ENCODE results near the gene ARHGEF10L.

Gene ARHGEF10L

DNA sequence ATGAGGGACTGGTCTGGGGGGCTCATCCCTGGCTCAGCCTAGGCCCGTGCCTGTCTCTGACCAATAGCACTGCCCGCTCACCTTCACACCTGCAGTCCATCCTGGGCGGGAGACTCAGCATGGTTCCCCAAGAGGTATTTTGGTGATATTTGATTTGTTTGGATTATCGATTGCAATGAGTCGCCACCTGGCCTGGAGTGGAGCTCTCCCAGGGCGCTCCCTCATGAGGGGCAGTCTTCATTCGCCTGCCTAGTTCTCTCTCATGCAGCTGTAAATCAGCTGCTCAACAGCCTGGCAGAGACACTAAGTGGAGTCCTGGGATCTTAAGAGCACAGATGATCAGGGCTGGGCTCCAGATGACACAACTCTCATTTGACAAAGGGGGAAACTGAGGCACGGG, 125.6 kb downstream of the ARHGEF10L start:
- no peak for DNase-seq

DNA sequence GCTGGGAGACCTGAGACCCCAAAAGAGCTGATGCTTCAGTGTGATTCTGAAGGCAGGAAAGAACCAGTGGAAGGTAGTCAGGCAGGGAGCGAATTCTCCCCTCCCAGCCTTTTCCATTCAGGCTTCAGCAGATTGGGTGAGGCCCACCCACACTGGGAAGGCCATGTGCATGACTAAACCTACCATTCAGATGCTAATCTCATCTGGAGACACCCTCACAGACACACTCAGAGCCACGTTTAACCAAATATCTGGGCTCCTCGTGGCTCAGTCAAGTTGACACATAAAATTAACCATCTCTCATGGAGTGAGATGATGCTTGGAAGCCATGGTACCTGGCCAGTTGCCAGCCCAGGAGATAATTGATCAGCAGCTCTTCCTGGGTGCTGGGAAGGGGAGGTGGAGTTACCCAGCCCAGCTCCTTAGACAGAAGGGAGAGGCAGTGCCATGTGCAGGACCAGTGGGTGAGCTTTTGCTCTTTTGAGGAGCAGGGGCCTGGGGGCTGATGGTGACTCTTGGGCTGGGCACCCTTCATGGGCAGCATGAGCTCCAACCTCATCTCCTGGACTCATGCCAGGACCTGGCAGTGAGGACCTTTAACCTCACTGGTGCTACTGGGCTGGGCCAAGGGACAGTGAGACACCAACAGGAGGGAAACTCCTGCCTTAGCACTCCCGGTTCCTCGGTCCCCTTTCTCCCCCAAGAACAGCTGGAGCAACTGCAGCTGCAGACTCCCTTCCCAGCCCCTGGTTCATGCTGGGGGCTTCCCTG, 126.6 kb downstream of the ARHGEF10L start:
- DNase-seq = no peak

DNA sequence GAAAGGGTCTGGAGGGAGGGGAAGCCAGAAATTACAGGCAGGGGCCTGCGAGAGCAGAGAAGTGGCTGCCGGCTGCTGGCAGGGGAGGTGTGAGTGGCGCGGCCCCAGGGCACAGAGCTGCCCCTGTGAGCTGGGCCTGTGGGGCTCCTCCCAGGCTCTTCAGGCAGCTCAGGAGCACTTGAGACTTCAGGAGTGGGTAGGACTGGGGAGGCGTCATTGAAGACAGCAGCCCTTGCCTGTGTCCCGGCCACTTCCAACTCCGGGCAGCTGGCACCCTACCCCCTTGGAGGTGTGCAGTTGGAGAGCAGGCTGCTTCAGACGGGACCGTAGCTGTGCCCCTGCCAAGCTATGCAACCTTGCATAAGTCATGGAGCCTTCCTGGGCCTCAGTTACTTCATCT, 128.1 kb downstream of the ARHGEF10L start:
- no peak for DNase-seq

DNA sequence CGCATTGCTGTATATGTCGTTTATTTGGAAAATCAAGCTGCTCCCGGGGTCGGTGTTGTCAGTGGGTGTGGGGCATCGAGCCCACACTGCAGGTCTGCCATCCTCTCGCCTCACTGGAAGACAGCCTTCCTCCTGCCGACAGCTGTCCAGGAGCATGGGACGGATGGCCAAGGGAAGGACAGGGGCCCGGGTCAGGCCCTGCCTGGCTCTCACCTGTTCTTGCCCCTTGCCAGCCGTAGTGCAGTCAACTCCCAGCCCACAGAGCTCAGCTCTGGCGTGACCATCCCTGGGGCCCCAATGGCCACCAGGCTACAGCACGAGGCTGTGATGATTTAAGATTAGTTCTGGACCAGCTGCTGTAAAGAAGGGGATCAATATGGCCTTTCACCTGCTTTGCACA, 128.7 kb downstream of the ARHGEF10L start:
- no peak for DNase-seq

DNA sequence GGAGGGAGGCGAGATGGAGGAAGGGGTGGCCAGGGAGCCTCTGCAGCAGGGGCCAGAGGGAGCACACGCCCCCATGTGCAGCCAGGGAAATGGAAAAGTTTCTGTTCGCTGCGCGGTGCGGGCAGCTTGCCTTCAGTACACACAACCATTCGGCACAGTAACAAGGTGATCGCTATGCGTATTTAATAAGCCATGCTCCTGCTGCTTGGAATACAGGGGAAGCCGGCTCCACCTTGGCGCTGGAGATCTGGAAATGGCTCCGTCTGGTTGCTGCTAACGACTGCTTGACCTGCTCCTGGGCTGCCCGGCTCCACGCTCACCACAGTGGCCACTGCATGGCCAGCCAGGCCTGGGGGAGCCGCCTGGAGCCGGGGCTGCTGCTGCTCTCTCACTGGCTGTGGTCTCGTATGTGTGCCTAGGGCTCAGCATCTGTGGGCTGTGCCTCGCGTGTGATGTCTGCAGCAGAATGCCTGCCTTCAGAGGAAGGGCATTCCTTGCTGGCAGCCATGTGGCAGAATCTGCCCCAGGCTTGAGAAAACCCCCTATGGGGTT, 129.2 kb downstream of the ARHGEF10L start:
- DNase-seq = no peak

DNA sequence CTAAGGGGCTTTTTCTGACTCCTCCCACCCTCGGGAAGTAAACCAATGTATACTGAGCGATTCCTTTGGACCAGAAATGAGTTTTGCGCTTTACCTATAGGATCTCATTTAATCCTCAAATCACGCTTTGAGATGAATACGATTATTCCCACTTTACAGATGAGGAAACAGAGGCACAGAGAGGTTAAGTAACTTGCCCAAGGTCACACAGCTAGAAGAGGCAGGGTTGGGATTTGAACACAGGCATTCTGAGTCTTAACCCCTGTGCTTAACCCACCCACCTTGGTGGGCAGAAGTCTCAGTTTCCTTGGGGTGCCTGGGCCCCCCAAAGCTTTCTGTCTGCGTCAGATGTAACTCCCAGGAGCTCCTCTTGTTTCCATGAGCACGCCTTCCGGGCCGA, 129.8 kb downstream of the ARHGEF10L start:
- no peak for DNase-seq

DNA sequence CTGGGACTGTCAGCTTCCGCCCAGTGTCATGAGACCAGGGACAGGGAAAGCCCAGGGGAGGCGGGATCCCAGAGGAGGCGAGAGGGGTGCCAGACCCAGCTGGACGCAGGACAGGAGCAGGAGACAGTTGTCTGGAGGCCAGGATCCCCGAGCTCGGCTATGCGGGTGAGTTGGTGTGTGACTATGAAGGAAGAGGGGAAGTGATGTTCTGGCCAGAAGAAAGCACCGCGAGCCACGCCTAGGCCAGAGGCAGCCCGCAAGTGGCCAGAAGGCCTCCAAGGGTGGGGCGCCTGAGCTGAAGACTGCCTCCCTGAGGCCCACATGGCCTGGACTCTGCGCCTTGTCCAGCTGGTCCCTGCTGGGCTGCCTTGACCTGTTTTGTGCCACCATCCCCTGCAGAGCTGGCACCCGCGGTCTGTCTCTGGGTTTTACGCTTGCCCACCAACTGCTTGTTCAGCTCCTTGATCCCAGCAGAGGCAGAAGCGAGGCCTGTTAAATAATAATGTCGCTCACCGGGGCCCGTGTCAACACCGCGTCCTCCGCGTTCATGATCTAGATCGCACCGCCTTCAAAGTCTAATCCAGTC, 130.5 kb downstream of the ARHGEF10L start:
- no peak for DNase-seq

DNA sequence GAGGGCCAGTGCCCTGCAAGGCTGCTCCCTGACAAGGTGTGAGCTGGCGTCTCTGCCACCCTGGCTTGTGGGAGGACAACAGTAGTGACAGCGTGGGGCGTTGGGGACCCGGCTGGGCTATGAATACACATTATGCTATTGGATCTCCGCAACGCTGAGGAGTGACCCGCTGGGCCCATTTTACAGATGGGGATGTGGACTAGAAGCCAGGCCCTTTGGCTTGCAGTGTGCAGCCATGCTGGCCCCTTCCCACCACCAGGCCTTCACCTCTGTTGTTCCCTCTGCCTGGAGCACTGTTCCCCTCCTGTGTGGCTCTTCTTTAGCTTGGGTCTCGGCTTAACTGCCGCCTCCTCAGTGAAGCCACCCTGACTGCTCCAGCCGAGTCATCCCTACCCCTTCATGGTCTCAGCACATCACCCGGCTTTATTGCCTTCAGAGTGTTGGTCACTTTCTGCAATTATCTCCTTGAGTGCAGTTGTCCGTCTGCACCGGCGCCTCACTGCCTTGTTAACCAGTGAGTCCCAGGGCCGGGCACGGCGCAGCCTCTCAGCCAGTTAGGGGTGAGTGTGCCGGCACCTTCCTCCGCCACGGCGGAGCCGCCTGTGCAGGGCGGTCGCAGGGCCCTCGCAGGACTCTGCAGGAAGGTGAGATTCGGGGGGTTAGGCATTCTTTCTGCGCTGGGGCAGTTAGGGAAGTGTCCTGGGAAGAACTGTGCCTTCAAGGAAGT, 131.3 kb downstream of the ARHGEF10L start:
- no peak for DNase-seq

DNA sequence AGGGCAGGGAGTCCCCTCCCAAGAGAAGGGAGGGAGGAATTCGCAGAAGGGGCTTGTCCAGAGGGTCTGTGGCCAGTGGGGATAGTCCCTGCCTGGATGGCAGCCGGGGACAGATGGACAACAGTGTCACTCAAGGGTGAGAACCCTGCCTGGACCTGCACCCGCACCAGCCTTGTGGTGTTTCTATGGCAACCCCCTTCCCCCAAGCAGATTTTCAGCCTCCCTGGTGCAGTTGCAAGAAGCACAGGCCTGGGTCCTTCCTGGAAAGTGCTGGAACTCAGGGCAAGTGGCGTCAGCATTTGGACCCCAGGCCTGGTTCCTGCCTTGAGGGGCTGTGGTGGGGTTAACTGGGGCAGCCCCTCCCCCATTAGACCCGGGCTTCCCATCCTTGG, 131.8 kb downstream of the ARHGEF10L start:
- DNase-seq = no peak

DNA sequence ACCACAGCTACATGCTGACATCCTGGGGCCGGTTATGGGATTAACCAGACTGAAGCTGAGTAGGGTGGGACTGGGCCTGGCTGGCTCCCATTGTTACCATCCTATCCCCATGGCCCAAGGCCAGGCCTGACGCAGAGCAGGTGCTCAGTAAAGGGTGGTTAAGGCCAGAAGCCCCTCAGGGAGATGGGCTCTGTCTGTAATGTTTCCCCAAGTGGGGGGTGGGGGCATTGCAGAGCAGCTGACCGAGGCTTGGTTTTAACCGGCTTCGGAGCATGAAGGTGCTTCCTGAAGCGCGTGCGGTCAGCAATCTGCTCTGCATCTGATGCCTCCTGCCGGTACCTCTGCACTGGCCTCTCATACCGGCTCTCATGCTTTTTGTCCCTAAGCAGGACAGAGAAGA, 132.2 kb downstream of the ARHGEF10L start:
- no peak for DNase-seq

DNA sequence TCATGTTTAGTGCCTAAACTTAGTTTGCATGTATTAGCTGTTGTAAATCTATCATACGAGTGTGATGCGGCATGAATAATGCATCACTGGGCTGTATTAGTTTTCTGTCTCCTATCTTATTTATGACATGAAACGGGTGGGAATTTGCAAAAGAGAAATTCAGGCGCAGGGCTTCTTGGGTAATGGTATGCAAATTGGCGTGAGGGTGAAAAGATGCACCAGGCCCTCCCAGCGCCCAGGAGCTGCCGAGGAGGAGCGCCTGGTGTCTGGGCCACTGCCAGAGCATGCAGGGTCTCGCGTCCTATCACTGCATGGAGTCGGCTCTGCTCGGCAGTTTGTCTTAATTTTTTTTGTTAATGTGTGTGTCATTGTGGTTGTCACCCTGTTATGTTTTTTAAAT, 132.7 kb downstream of the ARHGEF10L start:
- no peak for DNase-seq

DNA sequence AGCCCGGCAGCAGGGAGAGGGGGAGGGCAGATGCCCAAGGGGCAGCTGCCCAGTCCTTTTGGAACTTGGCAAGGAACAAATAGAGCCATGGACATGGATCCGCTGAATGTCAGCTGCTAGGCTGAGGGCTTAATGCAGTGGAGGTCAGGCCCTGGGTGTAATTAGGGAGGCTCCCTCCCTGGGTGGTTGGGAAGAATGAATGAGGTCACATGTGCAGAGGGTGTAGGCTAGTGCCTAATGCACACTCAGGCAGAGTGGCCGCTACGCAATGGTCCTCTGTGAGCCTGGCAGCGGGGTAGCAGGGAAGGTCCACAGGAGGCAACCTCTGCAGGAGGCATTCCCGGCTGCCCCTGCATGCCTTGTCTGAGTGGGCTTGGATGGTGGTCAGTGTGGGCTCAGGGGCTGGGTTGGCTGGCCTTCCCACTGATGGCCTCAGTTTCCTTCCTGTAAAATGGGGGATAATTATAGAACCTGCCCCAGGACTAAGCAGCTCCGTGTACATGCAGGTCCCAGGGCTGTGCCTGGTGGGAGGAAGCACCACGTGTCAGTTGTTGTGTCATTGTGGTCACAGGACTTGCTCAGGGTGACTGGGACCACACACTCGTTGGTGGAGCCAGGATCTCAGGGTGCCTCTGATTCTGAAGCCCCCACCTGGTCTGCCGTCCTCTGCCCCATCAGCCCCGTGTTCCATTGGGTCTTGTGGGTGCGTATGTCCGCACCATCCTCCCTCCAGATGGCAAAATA, 134.0 kb downstream of the ARHGEF10L start:
- peak; percentile 62 for DNase-seq

DNA sequence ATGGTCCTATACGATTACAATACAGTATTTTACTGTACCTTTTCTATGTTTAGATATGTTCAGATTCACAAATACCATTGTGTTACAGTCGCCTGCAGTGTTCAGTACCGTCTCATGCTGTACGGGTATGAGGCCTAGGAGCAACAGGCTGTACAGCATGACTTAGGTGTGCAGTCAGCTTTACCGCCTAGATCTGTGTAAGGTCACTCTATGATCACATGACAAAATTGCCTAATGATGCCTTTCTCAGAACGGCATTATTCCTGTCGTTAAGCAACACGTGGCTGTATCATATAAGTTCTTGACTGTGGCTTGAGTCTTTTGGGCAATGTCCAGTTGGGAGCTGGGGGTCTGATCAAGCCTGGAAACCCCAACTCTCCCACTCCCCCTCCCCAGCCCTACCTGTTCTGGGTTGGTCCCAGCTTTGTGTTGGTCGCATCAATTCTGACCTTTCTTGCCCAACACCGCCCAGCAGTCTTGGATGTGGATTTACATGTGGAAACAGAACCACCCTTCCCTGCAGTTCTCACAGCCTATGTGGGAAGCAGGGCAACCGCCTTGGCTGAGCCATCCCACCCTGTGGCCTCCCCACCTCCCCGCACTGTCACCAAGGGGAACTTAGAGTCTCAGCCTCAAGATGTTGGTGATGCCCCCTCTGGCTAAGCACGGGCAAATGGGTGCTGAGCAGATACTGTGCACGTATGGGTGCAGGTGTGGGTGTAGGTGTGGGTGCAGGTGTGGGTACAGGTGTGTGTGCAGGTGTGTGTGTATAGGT, 135.4 kb downstream of the ARHGEF10L start:
- DNase-seq = peak; percentile 46

DNA sequence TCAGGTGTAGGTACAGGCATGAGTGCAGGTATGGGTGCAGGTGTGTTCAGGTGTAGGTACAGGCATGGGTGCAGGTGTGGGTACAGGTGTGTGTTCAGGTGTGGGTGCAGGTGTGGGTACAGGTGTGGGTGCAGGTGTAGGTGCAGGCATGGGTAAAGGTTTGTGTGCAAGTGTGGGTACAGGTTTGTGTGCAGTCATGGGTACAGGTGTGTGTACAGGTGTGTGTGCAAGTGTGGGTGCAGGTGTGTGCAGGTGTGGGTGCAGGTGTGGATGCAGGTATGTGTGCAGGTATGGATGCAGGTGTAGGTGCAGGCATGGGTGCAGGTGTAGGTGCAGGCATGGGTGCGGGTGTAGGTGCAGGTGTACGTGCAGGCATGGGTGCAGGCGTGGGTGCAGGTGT, 136.2 kb downstream of the ARHGEF10L start:
- no peak for DNase-seq

DNA sequence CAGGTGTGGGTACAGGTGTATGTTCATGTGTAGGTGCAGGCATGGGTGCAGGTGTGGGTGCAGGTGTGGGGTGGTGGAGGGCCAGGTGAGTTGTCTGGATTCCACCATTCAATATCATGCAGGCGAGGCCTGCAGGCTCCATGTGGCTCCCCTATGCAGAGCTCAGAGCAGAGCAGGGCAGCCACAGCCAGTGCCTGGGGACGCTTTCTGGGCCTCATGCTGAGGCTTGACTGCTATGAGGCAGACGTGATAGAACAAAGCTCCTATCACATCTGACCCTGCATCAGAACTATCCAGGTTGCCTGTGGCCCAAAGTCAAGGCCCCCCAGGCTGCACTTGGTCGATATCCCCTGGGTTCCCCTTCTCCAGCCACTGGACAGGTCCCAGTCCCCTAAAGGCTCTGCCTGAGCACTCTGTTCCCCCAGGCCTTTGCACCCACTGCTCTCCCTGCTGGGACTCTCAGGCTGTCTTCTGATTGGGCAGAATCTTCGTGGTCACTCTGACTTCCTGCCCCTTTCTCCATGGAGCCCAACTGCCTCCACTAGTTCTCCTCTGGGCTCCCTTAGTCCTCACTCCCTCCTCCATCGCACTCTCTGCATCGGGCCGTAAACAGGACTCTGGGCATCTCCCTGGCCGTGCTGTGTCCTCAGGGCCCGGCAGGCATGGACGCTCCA, 137.0 kb downstream of the ARHGEF10L start:
- peak; percentile 15 for DNase-seq

DNA sequence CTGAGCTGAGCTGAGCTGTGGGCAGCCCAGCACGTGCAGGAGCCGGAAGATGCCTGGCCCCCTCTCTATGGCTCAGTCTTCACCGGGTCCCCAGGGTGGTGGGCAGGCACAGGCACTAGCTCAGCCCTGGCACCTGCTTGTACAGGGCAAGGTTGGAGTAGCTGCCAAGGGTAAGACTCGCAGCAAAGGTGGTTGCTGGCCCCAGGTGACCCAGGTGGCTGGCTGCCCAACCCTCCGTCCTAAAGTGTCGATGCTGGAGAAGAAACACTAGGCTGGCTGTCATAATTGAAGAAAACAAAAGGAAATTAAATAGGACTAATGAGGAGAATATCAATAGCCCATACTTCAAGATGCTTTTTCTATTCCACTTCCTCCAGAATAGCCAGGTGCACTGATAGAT, 138.5 kb downstream of the ARHGEF10L start:
- no peak for DNase-seq

DNA sequence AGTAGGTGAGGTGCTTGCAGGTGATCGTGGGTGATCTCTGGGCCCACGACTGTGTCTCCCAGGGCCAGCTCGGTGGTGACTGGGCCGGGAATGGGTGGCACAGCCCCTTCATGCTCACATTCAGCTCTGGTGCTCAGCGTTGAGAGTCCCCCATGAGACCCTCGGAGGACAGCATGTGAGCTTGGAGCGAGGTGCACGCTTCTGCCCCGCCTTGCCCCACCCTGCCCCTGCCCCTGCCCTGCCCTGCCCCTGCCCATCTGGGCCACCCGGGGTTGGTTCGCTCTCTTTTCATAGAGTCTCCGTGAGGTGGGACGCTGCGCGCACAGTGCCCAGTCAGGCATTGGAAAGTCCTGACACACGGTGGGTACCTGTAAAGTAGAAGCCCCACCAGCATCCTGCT, 140.4 kb downstream of the ARHGEF10L start:
- DNase-seq = no peak

DNA sequence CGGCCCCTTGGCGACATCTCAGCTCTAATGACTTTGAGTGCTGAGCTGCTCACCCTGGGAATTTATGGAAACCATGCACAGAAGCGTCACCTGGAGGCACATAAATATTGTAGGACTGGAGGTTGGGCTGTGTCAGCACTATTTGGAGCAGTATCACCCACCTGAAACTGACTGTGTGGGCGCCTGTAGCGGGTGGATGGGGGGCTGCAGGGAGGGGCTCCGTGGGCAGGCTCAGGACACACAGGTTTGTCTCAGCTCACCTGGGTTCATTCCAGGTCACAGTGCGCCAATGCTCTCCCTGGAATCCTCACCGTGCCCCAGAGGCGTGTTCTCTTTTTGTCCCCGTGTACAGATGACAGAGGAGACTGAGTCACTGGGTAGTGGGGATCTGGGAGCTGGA, 140.8 kb downstream of the ARHGEF10L start:
- DNase-seq = no peak

DNA sequence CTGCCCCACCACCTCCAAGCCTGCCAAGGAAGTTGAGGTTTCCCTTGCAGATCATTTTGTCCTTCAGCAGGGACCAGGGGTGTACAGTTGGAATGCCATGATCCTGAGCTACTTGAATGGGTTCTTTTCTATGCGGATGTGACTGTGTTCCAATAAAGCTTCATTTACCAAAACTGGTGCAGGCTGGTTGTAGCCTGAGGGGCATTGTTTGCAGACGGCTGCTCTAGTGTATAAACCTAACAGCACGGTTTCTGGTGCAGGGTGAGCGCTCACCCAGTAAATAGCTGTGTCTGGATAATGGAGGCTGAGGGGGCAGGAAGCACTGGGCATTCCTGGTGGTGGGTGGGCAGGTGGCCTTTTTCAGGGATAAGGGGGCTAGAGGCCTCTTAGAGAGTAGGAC, 142.9 kb downstream of the ARHGEF10L start:
- no peak for DNase-seq

DNA sequence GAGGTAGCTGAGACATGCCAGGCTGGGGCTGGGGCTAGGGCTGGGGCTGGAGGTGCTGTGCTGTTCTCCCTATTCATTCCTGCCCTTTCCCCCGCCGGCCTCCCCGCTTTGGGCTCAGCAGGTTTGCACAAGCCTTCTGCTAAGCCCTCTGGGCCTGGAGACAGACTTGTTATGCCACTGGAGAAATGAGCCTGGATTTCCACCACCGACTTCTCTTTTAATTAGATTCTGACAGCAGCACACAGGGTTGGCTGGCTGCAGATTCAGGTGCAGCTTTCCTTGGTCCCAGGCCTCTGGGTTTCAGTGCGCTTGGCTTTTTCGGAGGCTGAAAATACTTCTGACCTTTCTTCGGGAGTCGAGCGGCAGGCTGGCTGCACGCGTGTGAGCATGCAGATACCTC, 144.1 kb downstream of the ARHGEF10L start:
- DNase-seq = no peak

DNA sequence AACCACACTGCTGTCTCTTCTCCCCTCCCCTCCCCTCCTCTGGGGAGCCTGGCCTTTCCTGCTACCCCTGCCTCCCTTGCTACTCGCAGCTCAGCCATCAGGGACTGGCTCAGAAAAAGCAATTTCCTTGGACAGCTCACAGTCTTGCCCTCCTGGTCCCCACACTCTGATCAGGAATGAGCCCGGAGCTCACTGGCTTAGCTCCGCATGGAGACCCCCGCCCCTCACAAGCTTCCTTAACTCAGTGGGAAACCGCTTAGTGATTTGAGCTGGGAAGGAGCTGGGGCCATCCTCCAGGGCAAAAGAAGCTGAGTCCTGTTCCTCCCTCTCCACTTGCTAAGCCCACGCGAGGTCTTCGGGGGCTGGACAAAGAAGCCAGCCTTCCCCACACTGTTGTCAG, 145.3 kb downstream of the ARHGEF10L start:
- DNase-seq = no peak

DNA sequence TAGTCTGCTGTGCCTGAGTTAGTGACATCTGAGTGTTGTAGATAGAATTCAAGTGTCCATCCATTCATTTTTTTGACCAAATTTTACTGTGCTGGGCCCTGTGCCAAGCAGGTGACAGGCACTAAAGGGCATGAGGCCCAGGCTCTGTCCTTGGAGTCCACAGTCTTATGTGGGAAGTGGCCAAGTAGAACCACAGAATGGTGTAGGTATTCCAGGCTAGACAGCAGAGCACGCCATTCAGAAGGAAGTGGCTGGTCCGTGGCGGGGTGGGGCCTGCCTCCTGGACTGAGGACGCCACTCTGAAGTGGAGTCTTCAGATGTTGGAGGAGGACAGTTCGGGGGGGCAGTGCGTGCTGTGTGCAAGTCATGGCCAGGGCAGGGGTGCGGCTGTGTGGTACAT, 146.8 kb downstream of the ARHGEF10L start:
- DNase-seq = no peak
